Measurements from ENCODE around the gene TMEM150A.

TMEM150A gene

GRCh38 chr2:85554980-85555612, 47.4 kb downstream of the TMEM150A start:
- no peak overlapping the region for H3K4me2 ChIP-seq (ENCODE audit: low read length)
- no peaks in the 10 kb centered on the region for H3K27me3 ChIP-seq (ENCODE audit: control insufficient read depth, low read length)
- TF ChIP-seq CTCF (IDR thresholded peaks at IDR 0.05; ENCODE audit: low read depth, low read length, poor library complexity, severe bottlenecking), result no peak
- TF ChIP-seq EZH2phosphoT487 (IDR thresholded peaks at IDR 0.05; ENCODE audit: borderline replicate concordance, low read length), result no peak
- peaks cover 4% of the 10 kb centered on the region; the same call in 1 of the 2 replicates for H3K4me1 ChIP-seq (ENCODE audit: control insufficient read depth, low read length)
- H3K36me3 ChIP-seq (ENCODE audit: control insufficient read depth, low read length), result peaks cover 67% of the 10 kb centered on the region
- no peaks in the 10 kb centered on the region for H4K20me1 ChIP-seq (ENCODE audit: control insufficient read depth, insufficient read depth, low read depth, low read length)
- no peak overlapping the region for H3K27ac ChIP-seq (ENCODE audit: low read depth, low read length)
- H3K4me3 ChIP-seq (ENCODE audit: low read length), result no peak overlapping the region
- H3K9me2 ChIP-seq (replicated peaks; ENCODE audit: control insufficient read depth, low read length), result no peaks in the 10 kb centered on the region
- 0 out of 2 replicates have a peak, but pooled peaks cover 2% of the 10 kb centered on the region for H3F3A ChIP-seq (ENCODE audit: control insufficient read depth, insufficient read depth)
- peaks cover 20% of the 10 kb centered on the region for H3K79me2 ChIP-seq (ENCODE audit: control insufficient read depth, low read length)
- no peaks in the 10 kb centered on the region for H3K9me3 ChIP-seq (ENCODE audit: control insufficient read depth, insufficient read depth, low read length)

GRCh38 chr2:85553184-85553583, 49.3 kb downstream of the TMEM150A start:
- Histone ChIP-seq H4K20me1 (ENCODE audit: control insufficient read depth, insufficient read depth, low read depth, low read length) (no peaks in the 10 kb centered on the region), H3K4me3 (ENCODE audit: low read length) (no peak overlapping the region), H3K27me3 (ENCODE audit: control insufficient read depth, low read length) (no peaks in the 10 kb centered on the region), H3K79me2 (ENCODE audit: control insufficient read depth, low read length) (0 out of 2 replicates have a peak, but pooled peaks cover 4% of the 10 kb centered on the region), H3K9me2 (replicated peaks; ENCODE audit: control insufficient read depth, low read length) (no peaks in the 10 kb centered on the region), H3K27ac (ENCODE audit: low read depth, low read length) (no peak overlapping the region), H3F3A (ENCODE audit: control insufficient read depth, insufficient read depth) (peaks cover 10% of the 10 kb centered on the region), H3K9me3 (ENCODE audit: control insufficient read depth, insufficient read depth, low read length) (no peaks in the 10 kb centered on the region), H3K4me2 (ENCODE audit: low read length) (no peak overlapping the region), H3K36me3 (ENCODE audit: control insufficient read depth, low read length) (peaks cover 68% of the 10 kb centered on the region), H3K4me1 (ENCODE audit: control insufficient read depth, low read length) (no peaks in the 10 kb centered on the region)
- TF ChIP-seq EZH2phosphoT487 (IDR thresholded peaks at IDR 0.05; ENCODE audit: borderline replicate concordance, low read length) (no peak), CTCF (IDR thresholded peaks at IDR 0.05; ENCODE audit: low read depth, low read length, poor library complexity, severe bottlenecking) (no peak)

GRCh38 chr2:85551698-85552678, 50.5 kb downstream of the TMEM150A start:
- peaks cover 71% of the 10 kb centered on the region for H3K36me3 ChIP-seq (ENCODE audit: control insufficient read depth, low read length)

More at GRCh38 chr2:85551698-85552678, 50.5 kb downstream of the TMEM150A start:
- no peak for TF ChIP-seq EZH2phosphoT487 (IDR thresholded peaks at IDR 0.05; ENCODE audit: borderline replicate concordance, low read length)
- peak; percentile 91 for TF ChIP-seq CTCF (IDR thresholded peaks at IDR 0.05; ENCODE audit: low read depth, low read length, poor library complexity, severe bottlenecking)
- Histone ChIP-seq H3K27ac (ENCODE audit: low read depth, low read length) (no peak overlapping the region), H3K4me1 (ENCODE audit: control insufficient read depth, low read length) (no peaks in the 10 kb centered on the region), H3K9me2 (replicated peaks; ENCODE audit: control insufficient read depth, low read length) (no peaks in the 10 kb centered on the region), H3K27me3 (ENCODE audit: control insufficient read depth, low read length) (no peaks in the 10 kb centered on the region), H3K4me2 (ENCODE audit: low read length) (no peak overlapping the region), H3F3A (ENCODE audit: control insufficient read depth, insufficient read depth) (peaks cover 22% of the 10 kb centered on the region), H4K20me1 (ENCODE audit: control insufficient read depth, insufficient read depth, low read depth, low read length) (no peaks in the 10 kb centered on the region), H3K9me3 (ENCODE audit: control insufficient read depth, insufficient read depth, low read length) (no peaks in the 10 kb centered on the region), H3K79me2 (ENCODE audit: control insufficient read depth, low read length) (no peaks in the 10 kb centered on the region), H3K4me3 (ENCODE audit: low read length) (no peak overlapping the region)

Measured in DOHH2 (cell line).